ENCODE measurements around the gene EBF3.

Gene EBF3

DNA sequence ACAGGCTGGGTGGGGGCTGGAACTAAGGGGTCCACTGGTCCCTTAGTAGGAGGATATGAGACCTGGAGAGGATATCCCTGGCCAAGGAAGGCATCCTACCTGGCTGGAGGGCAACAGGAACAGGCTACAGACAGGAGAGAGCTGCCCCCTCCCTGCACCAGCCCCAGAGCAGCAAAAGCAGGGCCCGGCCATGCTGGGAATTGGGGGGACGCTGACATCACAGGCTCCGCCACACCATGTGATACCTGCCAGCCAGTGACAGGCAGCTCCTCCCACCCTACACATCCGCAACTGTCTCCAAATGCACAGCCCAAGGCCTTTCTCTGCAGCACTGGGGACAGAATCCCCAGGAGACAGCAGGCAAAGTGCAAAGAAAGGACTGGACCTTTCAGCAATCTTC is 100.0 kb downstream of the EBF3 start:
- DNase-seq (ENCODE audit: low read depth, low spot score): no peak
- no peak overlapping the region for H3K4me3 ChIP-seq (ENCODE audit: insufficient read length, low read depth)
- no peaks in the 10 kb centered on the region for H3K36me3 ChIP-seq (ENCODE audit: insufficient read depth, insufficient read length, low read length)
- H3K4me1 ChIP-seq (ENCODE audit: insufficient read depth, insufficient read length): peaks cover 13% of the 10 kb centered on the region
- H3K9ac ChIP-seq (ENCODE audit: insufficient read length, low read depth): no peak overlapping the region
- H3K9me3 ChIP-seq (ENCODE audit: insufficient read depth, low read length): no peaks in the 10 kb centered on the region
- no peaks in the 10 kb centered on the region for H3K27me3 ChIP-seq (ENCODE audit: insufficient read depth, insufficient read length)
- TF ChIP-seq ZNF274 (IDR thresholded peaks at IDR 0.05; ENCODE audit: low read depth, low read length) (no peak), YY1 (IDR thresholded peaks at IDR 0.05; ENCODE audit: insufficient read depth, insufficient read length) (no peak), SUZ12 (IDR thresholded peaks at IDR 0.05; ENCODE audit: extremely low read depth, insufficient read depth, insufficient read length) (no peak)

DNA sequence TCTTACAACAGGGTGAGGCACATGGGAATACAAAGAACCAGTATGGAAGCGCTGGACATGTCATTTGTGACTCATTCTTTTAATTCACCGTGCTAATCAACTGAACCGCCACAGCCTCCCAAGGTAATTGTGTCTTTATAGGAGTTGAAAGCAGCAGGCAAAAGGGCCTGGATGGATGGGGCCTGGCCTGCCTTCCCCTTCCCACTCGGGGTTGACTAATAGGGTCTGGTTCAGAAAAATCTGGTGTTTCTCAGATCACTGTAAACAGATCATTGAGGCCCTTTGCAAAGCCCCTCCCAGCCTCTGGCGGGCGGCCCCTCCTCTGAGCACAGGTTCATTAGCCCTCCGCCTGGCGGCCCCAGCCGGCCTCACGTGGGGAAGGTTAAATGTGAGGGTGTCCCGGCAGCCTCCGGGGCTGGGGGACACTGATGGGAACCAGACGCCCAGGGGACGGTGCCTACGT is 100.8 kb downstream of the EBF3 start:
- no peaks in the 10 kb centered on the region for H3K36me3 ChIP-seq (ENCODE audit: insufficient read depth, insufficient read length, low read length)
- H3K4me1 ChIP-seq (ENCODE audit: insufficient read depth, insufficient read length): peaks cover 8% of the 10 kb centered on the region
- no peak for DNase-seq (ENCODE audit: low read depth, low spot score)
- H3K27me3 ChIP-seq (ENCODE audit: insufficient read depth, insufficient read length): no peaks in the 10 kb centered on the region
- H3K4me3 ChIP-seq (ENCODE audit: insufficient read length, low read depth): no peak overlapping the region
- no peaks in the 10 kb centered on the region for H3K9me3 ChIP-seq (ENCODE audit: insufficient read depth, low read length)
- no peak overlapping the region for H3K9ac ChIP-seq (ENCODE audit: insufficient read length, low read depth)
- no peak for TF ChIP-seq ZNF274 (IDR thresholded peaks at IDR 0.05; ENCODE audit: low read depth, low read length)
- no peak for TF ChIP-seq YY1 (IDR thresholded peaks at IDR 0.05; ENCODE audit: insufficient read depth, insufficient read length)
- no peak for TF ChIP-seq SUZ12 (IDR thresholded peaks at IDR 0.05; ENCODE audit: extremely low read depth, insufficient read depth, insufficient read length)

DNA sequence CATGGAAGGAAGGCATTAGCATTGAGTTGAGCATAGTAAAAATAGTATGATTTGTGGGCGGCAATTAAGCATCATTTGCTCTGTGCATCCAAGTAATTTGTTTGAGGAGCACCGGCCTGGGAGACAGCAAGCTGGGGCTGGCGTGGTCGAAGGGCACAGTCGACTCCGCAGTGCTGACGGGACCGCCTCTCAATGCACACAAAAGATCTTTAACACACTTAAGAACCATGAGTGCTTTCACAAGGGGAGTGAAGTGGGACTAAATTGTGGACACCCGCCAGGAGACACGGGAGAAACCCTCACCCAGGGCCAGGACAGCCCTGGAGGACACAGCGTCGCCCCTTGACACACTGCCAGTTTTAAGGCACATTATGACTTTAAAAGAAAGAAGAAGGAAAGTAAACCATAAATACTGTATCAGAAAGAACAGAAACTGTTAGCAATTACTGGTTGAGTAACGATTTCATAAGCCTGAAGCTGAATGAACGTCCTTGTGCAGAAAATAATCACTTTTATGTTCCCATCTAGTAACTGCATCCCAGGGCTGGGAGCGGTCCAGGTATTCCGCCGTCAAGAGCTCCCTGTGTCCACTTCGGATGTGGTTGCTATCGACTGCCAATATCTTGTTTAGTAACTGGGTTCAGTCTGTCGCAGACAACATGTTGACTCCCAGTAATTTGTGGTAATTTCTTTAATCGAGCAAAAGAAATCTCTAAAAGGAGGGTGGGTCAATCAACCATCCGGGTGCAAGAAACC is 102.1 kb downstream of the EBF3 start:
- H3K4me1 ChIP-seq (ENCODE audit: insufficient read depth, insufficient read length): peaks cover 3% of the 10 kb centered on the region
- H3K36me3 ChIP-seq (ENCODE audit: insufficient read depth, insufficient read length, low read length): no peaks in the 10 kb centered on the region
- H3K27me3 ChIP-seq (ENCODE audit: insufficient read depth, insufficient read length): no peaks in the 10 kb centered on the region
- H3K4me3 ChIP-seq (ENCODE audit: insufficient read length, low read depth): no peak overlapping the region
- TF ChIP-seq ZNF274 (IDR thresholded peaks at IDR 0.05; ENCODE audit: low read depth, low read length): no peak
- no peak for TF ChIP-seq SUZ12 (IDR thresholded peaks at IDR 0.05; ENCODE audit: extremely low read depth, insufficient read depth, insufficient read length)
- no peak for TF ChIP-seq YY1 (IDR thresholded peaks at IDR 0.05; ENCODE audit: insufficient read depth, insufficient read length)
- H3K9ac ChIP-seq (ENCODE audit: insufficient read length, low read depth): no peak overlapping the region
- H3K9me3 ChIP-seq (ENCODE audit: insufficient read depth, low read length): no peaks in the 10 kb centered on the region
- no peak for DNase-seq (ENCODE audit: low read depth, low spot score)

DNA sequence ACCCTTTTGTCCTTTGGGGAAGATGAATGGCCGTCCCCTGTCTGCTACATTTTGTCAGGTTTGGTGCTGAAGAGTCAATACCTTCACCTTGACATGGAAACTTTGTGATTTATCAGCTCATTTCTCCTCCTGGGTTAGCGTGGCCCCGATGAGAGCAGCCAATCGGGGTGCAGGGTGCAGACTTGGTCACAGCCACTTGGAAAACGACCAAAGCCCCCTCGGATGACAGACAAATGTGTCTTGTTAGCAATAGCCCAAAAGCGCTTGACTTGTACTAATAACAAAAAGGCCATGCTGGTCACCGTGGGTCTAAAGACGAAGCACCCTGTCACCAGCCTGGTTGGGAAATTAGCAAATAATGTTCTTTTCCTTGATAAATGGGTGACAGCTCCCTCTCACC is 103.7 kb downstream of the EBF3 start:
- DNase-seq (ENCODE audit: low read depth, low spot score): no peak
- H3K27me3 ChIP-seq (ENCODE audit: insufficient read depth, insufficient read length): no peaks in the 10 kb centered on the region
- no peaks in the 10 kb centered on the region for H3K36me3 ChIP-seq (ENCODE audit: insufficient read depth, insufficient read length, low read length)
- peaks cover 3% of the 10 kb centered on the region for H3K4me1 ChIP-seq (ENCODE audit: insufficient read depth, insufficient read length)
- H3K9ac ChIP-seq (ENCODE audit: insufficient read length, low read depth): no peak overlapping the region
- H3K9me3 ChIP-seq (ENCODE audit: insufficient read depth, low read length): peaks cover 8% of the 10 kb centered on the region; the same call in 1 of the 2 replicates
- no peak for TF ChIP-seq YY1 (IDR thresholded peaks at IDR 0.05; ENCODE audit: insufficient read depth, insufficient read length)
- no peak for TF ChIP-seq SUZ12 (IDR thresholded peaks at IDR 0.05; ENCODE audit: extremely low read depth, insufficient read depth, insufficient read length)
- no peak for TF ChIP-seq ZNF274 (IDR thresholded peaks at IDR 0.05; ENCODE audit: low read depth, low read length)
- H3K4me3 ChIP-seq (ENCODE audit: insufficient read length, low read depth): no peak overlapping the region

DNA sequence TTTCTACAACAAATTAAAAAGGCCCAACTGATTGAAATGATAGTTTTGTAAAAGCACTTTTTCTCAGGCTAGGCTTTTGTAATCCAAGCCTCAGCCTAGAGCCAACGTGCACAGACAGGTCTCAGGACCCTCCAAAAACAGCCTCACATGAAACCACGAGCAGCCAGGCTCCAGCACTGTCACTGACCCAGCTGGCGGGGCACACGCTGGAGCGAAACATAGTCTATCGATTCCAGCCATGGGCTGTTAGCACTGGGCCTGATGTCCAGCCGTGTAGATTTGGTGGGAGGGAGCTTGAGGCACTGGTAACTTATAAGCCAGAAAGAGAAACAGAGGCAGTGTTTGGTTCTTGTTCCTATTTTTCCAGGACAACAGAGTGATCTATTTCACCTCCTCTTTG is 104.5 kb downstream of the EBF3 start:
- no peak overlapping the region for H3K4me3 ChIP-seq (ENCODE audit: insufficient read length, low read depth)
- H3K36me3 ChIP-seq (ENCODE audit: insufficient read depth, insufficient read length, low read length): no peaks in the 10 kb centered on the region
- no peak overlapping the region for H3K9ac ChIP-seq (ENCODE audit: insufficient read length, low read depth)
- peaks cover 3% of the 10 kb centered on the region for H3K4me1 ChIP-seq (ENCODE audit: insufficient read depth, insufficient read length)
- no peaks in the 10 kb centered on the region for H3K27me3 ChIP-seq (ENCODE audit: insufficient read depth, insufficient read length)
- H3K9me3 ChIP-seq (ENCODE audit: insufficient read depth, low read length): peaks cover 8% of the 10 kb centered on the region; the same call in 1 of the 2 replicates
- TF ChIP-seq ZNF274 (IDR thresholded peaks at IDR 0.05; ENCODE audit: low read depth, low read length) (no peak), YY1 (IDR thresholded peaks at IDR 0.05; ENCODE audit: insufficient read depth, insufficient read length) (no peak)
- no peak for DNase-seq (ENCODE audit: low read depth, low spot score)

DNA sequence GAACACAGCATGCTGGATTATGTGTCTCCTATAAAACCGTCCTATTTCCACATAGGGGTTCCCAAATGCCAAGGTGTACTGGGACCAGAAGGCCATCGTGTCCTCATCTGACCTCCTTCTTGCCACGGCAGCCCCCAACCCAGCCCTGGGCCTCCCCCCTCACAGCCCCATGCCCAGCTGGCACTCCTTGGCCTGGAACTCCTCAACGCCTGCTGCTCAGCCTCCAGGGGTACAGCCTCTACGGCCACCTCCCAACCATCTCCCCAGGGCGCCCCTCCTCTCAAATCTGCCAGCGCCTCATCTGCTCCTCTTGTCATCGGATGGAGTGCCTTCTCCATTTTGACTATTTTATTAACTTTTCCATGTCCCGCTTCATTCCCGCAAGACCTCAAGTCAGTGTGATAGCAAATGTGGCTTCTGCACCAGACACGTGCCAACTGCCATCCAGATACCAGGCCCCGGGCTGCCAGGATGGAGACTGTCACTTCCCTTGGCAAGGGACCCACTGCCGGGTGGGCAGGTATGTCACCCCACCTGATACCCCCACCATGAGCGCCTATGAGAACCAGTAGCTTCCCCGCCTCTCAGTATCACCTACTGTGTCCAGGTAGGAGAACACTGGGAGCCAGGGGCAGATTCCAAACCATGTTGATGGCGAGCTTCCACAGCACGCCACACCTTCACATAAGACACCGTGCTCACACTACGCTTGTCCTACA is 106.7 kb downstream of the EBF3 start:
- no peaks in the 10 kb centered on the region for H3K36me3 ChIP-seq (ENCODE audit: insufficient read depth, insufficient read length, low read length)
- peaks cover 8% of the 10 kb centered on the region; the same call in 1 of the 2 replicates for H3K9me3 ChIP-seq (ENCODE audit: insufficient read depth, low read length)
- H3K9ac ChIP-seq (ENCODE audit: insufficient read length, low read depth): no peak overlapping the region
- no peaks in the 10 kb centered on the region for H3K27me3 ChIP-seq (ENCODE audit: insufficient read depth, insufficient read length)
- TF ChIP-seq SUZ12 (IDR thresholded peaks at IDR 0.05; ENCODE audit: extremely low read depth, insufficient read depth, insufficient read length) (no peak), ZNF274 (IDR thresholded peaks at IDR 0.05; ENCODE audit: low read depth, low read length) (no peak), YY1 (IDR thresholded peaks at IDR 0.05; ENCODE audit: insufficient read depth, insufficient read length) (no peak)
- H3K4me3 ChIP-seq (ENCODE audit: insufficient read length, low read depth): no peak overlapping the region
- no peak for DNase-seq (ENCODE audit: low read depth, low spot score)
- no peaks in the 10 kb centered on the region for H3K4me1 ChIP-seq (ENCODE audit: insufficient read depth, insufficient read length)

DNA sequence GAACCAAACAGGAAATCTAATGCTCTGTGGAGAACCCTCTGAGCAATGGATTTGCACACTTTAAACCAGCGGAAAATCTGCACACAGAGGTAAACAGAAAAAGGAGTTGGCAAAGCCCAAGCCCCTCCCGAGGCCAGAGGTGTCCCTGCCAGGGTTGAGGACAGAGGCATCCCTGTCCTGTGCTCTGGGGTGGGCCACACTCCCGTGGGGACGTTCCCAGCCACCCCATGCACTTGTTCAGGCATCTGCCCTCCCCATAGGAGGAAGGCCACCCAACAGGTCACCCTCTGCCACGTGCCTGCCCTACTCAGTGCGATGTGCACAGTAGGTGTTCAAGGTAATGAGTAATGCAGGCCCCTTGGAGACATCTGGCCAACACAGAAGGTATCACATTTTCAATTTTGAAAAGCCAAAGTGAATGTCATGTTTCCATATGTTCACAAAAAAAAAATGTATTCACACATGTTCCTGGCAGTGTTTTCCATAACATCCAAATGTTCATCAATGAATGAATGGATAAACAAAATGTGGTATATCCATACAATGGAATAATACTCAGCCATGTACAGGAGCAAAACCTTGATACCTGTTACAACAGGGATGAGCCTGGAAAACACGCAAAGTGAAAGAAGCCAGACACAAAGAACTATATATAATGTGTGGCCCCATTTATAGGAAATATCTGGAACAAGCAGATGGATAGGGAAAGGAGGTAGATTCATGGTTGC is 108.1 kb downstream of the EBF3 start:
- no peak overlapping the region for H3K4me3 ChIP-seq (ENCODE audit: insufficient read length, low read depth)
- H3K9ac ChIP-seq (ENCODE audit: insufficient read length, low read depth): no peak overlapping the region
- H3K9me3 ChIP-seq (ENCODE audit: insufficient read depth, low read length): peaks cover 8% of the 10 kb centered on the region; the same call in 1 of the 2 replicates
- no peaks in the 10 kb centered on the region for H3K4me1 ChIP-seq (ENCODE audit: insufficient read depth, insufficient read length)
- H3K27me3 ChIP-seq (ENCODE audit: insufficient read depth, insufficient read length): no peaks in the 10 kb centered on the region
- TF ChIP-seq SUZ12 (IDR thresholded peaks at IDR 0.05; ENCODE audit: extremely low read depth, insufficient read depth, insufficient read length) (no peak), ZNF274 (IDR thresholded peaks at IDR 0.05; ENCODE audit: low read depth, low read length) (no peak), YY1 (IDR thresholded peaks at IDR 0.05; ENCODE audit: insufficient read depth, insufficient read length) (no peak)
- no peak for DNase-seq (ENCODE audit: low read depth, low spot score)
- H3K36me3 ChIP-seq (ENCODE audit: insufficient read depth, insufficient read length, low read length): no peaks in the 10 kb centered on the region
